Pons (tissue), 1 donor: ENCODE measurements around the gene KIFC1.

Experiments used
- DNase-seq: peaks from one replicate; pipeline ENCODE4 v3.0.0-alpha.2; 2016; ENCODE audit warnings: low spot score

The KIFC1 gene

GRCh38 chr6:33441457-33441856, 49.8 kb downstream of the KIFC1 start:
- DNase-seq, result no peak

DNA sequence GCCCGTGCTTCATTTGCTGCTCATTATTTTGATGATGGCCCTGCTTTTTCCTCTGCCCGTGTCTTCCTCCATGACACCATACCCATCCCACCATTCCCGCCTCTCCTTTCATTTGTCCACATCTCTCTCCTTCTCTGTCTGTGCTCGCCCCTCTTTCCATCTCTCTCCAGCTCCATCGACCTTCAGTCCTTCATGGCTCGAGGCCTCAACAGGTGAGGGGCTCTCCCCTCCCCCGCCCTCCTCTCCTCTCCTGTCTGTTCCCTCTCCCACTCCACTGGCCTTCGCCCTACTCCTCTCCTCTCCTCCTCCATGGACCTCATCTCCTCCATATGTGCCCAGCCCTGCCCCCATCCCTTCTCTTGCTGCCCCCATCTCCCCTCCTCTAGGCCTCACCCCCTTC, 50.7 kb downstream of the KIFC1 start:
- DNase-seq, result no peak

- DNase-seq, result no peak
Measured at GRCh38 chr6:33443025-33443424, 51.4 kb downstream of the KIFC1 start.

- DNase-seq, result no peak
Measured at GRCh38 chr6:33443619-33444504, 52.2 kb downstream of the KIFC1 start.

DNA sequence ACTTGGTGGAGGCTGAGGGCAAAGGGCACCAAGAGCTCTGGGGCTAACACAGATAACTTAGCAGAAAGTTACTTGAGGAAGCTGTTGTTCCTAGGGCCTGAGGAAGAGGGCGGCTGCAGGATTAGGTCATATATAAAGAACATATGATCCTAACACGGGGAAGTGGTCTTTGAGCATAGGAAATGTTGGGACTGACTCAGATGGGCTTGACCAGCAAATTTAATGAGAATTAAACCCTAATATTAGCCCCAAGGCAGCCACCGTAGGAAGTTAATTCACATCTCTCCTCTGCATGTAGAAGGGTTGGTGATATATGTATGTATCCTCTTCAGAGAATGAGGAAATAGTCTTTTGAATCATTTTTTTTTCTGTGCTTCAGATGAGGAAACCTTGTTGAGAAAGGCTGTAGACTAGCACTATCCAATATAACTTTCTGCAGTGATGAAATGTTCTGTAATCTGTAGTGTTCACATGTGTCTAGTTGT, 53.5 kb downstream of the KIFC1 start:
- no peak for DNase-seq

GRCh38 chr6:33446356-33446755, 54.7 kb downstream of the KIFC1 start:
- no peak for DNase-seq

DNA sequence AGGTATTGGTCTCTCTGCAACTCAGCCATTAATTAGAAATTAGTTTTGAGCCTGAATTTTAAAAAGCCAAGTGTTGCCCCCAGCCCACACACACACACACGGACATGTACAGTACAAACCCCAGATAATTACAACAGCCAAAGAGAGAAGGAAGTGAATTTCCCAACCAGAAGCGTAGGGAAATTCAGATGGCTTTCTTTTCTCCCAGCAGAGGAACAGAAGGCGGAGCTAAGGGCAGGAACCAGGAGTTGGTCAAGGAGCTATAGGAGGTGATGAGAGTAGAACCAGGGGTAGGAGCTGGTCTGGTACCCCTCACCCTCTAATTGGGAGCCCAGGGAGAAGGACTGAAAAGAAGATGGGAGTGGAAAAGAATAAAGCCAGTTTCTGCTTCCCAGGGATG, 58.8 kb downstream of the KIFC1 start:
- DNase-seq, result no peak

GRCh38 chr6:33451606-33452005, 60.0 kb downstream of the KIFC1 start:
- DNase-seq, result no peak

DNA sequence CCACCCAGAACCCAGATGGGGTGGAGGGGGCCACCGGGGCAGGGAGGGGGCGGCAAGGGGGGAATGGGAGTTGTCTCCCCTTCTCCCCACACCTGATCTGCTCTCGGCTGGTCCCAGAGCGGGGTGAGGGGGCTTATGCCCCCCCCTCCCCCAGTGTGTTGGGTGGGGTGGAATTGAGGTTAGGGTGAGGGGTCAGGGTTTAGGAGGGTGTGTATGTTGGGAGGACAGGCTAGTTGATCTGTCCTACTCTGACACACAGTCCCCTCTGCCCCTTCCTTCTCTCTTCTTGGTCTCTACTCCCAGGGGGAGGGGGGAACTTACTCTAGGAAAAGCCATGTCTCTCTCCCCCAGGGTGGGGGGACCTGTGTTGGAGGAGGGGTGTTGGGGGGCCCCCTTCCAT, 60.9 kb downstream of the KIFC1 start:
- DNase-seq, result no peak

- DNase-seq, result no peak
Measured at GRCh38 chr6:33453393-33454008, 61.9 kb downstream of the KIFC1 start.

- peak; percentile 96 for DNase-seq
Measured at GRCh38 chr6:33454009-33454946, 62.7 kb downstream of the KIFC1 start, which contains the start of gene ZBTB9. TSS of gene ZBTB9 (plus strand) at chr6:33454576. CDS start at chr6:33455101, 525 bp downstream.

- no peak for DNase-seq
Measured at GRCh38 chr6:33455051-33455450, 63.4 kb downstream of the KIFC1 start.

- no peak for DNase-seq
Measured at GRCh38 chr6:33456156-33456555, 64.5 kb downstream of the KIFC1 start.

- no peak for DNase-seq
Measured at GRCh38 chr6:33458676-33459075, 67.1 kb downstream of the KIFC1 start.

GRCh38 chr6:33459226-33459625, 67.6 kb downstream of the KIFC1 start:
- DNase-seq, result no peak
